Measurements from ENCODE around the gene DYNLT3.

- TF ChIP-seq CTCF (optimal IDR thresholded peaks at IDR 0.05 in 1 of 3, IDR thresholded peaks at IDR 0.05 in 1 of 3, conservative IDR thresholded peaks at IDR 0.05 in 1 of 3; ENCODE audit: extremely low read depth in 1 of 3, insufficient read depth in 2 of 3, low read length in 3 of 3), result no peak
- no peak for TF ChIP-seq EZH2 (IDR thresholded peaks at IDR 0.05; ENCODE audit: low read length)
These were observed 6.8 kb upstream of the DYNLT3 start for GRCh38 chrX:37854148-37854547.

All from keratinocyte (primary cell).